GM23248 (cell line): Measurements from ENCODE around the gene ASPHD1.

Experiments used
- EZH2 ChIP-seq: fragments of 200-600 bp; sonication (generic); IDR thresholded peaks from 2 replicates; pipeline ENCODE4 v1.6.1; 2018; ENCODE audit warnings: antibody characterized with exemption, mild to moderate bottlenecking; ENCODE audit not compliant: insufficient read depth, poor library complexity, severe bottlenecking
- EZH2phosphoT487 ChIP-seq: fragments of 200-600 bp; sonication (generic); IDR thresholded peaks from 2 replicates; pipeline ENCODE4 v1.6.1; 2018; ENCODE audit warnings: antibody characterized with exemption, moderate library complexity, mild to moderate bottlenecking, low read depth; ENCODE audit not compliant: insufficient read depth

DNA sequence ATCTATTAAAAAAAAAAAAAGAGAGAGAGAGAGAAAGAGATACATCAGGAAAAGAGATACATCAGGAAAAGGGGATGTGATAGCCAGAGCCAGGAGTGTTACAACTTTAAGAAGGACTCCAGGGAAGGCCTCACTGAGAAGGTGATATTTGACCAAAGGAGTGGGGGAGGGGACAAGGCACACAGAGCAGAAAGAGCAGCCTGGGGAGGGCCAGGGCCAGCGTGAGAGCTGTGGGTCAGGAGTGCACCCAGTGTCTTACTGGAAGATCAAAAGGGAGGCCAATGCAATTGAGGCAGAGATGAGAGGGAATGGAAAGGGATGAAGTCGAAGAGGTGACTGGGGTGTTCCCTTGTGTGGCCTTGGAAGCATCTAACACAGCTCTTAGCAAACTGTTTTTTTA is 7.7 kb downstream of the ASPHD1 start:
- TF ChIP-seq EZH2 (no peak), EZH2phosphoT487 (no peak)
